GM18861 (cell line): ENCODE results near the gene BTBD2.
"Not testable (repeated sequence)": the region's sequence is repeated elsewhere in the genome, so short reads cannot be mapped to it uniquely, and the experiment has no call there.

Experiments used
- ATAC-seq: cut with Tn5 transposase; IDR thresholded peaks from one replicate; pipeline ENCODE4 v1.9.1; 2021; ENCODE audit not compliant: unreplicated experiment

The BTBD2 gene

GRCh38 chr19:2040647-2041432 is 25.3 kb upstream of the BTBD2 start:
- no peak for ATAC-seq

DNA sequence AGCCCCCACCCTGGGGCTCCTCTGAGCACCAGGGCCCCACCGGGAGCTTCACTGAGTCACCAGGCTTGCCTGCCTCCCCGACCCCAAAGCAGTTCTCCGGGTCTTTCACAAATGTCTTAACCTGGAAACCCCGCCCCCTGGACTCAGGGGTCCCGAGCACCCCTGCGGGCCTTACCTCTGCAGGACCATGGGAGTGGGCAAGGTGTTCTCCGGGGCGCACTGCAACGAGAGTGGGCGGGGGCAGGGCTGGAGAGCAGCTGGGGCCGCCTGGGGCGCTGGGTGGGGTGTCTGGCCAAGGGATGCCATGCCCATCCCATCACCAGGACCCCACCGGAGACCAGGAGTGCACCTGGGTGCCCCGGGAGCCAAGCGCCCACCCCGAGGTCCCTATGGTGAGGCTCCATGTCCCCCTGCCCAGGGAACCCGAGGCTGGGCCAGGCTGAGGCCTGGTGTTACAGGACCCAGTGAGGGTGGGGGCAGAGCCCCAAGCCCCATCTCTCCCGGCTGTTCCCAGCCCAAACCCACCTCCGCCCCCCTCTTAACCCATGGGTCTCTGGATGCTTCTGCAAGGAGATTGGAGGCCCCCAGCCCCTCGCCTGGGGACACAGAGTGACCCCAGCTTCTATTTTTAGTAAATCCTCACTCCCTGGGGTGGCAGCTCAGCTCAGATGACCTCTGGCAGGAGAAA is 24.6 kb upstream of the BTBD2 start:
- no peak for ATAC-seq

- no peak for ATAC-seq
These were observed 23.8 kb upstream of the BTBD2 start for GRCh38 chr19:2039089-2039958.

- ATAC-seq = no peak
These were observed 23.0 kb upstream of the BTBD2 start for GRCh38 chr19:2038284-2039088.

DNA sequence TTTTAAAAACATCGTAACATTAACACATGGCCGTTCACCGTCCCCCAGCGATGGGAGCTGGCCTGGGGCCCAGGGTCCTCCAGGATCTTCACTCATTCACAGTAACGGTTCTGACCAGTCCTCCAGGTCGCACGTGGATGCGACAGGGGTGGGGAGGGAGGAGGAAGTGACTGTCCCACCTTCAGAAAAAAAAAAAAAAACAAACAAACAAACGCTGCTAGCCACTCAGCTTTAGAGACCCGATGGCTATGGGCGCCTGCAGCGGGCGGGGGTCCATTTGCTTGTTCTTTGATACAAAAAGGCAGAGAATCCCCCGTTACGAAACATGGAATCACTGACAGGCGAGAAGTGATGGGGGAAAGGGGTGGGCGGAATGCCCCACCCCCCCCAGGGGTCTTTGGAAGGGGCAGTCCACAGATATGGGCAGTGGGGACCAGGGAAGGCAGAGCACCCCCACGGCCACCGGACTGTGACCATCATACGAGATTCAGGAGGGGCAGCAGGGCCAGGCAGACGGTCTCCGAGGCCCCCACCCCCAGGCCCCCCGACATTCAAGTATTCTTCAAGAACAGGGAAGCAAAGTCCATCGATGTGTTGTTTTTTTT is 22.2 kb upstream of the BTBD2 start:
- no peak for ATAC-seq

- ATAC-seq = no peak
These were observed 20.9 kb upstream of the BTBD2 start for GRCh38 chr19:2036424-2036823.

- no peak for ATAC-seq
These were observed 20.1 kb upstream of the BTBD2 start for GRCh38 chr19:2035590-2035991.

- no peak for ATAC-seq
These were observed 19.4 kb upstream of the BTBD2 start for GRCh38 chr19:2034729-2035589.

DNA sequence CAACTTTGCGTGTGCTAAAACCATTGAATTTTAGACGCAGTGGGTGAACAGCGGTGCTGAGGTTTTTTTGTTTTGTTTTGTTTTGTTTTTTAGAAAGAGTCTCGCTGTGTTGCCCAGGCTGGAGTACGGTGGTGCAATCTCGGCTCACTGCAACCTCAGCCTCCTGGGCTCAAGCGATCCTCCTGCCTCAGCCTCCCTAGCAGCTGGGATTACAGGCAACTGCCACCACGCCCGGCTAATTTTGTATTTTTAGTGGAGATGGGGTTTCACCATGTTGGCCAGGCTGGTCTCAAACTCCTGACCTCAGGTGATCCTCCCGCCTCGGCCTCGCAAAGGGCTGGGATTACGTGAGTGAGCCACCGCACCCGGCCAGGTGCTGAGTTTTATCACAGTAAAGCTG is 18.7 kb upstream of the BTBD2 start:
- ATAC-seq = not testable (repeated sequence)

DNA sequence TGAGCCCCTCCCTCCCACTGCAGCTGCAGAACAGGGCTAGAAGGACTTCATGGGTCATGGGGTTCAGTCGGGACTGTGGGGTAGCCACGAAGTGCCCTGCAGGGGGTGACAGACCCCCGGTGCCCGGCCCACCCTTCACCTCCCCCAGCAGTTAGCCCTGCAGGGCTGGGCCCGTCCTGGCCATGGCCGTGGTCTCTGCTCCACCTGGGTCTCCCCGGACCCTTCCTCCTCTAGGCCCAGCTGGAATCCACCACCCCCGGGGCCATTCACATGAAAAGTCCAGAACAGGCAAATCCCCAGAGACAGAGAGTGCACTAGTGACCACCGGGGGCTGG is 18.3 kb upstream of the BTBD2 start:
- no peak for ATAC-seq

- ATAC-seq = no peak
These were observed 17.8 kb upstream of the BTBD2 start for GRCh38 chr19:2033115-2033824.

DNA sequence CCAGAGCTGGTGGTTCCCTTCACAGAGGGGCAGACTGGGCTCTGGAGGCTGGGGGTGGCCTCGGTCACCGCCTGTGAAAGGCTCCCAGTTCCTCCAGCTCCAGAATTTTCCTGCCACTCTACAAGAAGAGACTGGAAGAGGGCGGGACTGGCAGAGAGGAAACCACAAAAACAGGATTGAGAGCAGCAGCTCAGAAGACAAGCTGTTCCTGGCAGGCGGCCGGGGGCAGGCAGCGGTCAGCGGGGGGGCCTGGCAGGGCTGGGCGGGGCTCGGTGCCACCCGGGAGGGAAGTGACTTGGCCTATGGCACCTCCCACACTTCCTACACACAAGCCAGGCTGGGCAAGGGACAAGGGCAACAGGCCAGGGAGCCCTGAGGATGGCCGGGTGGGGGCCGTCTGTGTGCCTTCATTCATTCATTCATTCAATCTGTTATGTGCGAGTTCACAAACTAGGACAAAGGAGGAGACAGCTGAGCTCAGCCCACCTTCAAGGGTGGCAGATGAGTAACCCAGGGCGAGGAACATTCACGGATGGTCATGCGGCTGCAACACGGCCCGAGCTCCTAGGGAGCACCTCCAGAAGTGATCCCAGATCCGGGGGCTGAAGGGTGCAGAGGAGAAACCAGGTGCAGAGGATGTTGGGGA is 16.9 kb upstream of the BTBD2 start:
- ATAC-seq = no peak

DNA sequence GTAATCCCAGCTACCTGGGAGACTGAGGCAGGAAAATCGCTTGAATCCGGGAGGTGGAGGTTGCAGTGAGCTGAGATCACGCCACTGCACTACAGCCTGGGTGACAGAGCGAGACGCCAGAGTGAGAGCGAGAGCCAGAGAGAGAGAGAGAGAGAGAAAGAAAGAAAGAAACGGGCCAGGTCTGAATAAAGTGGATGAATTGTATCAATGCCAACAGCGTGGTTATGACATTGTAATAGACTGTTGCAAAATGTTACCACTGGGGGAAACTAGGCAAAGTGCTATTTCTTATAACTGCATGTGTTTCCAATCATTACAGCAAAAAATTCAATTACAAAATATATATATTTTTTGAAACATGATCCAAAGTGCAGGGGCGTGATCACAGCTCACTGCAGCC is 11.8 kb upstream of the BTBD2 start:
- ATAC-seq = no peak

GRCh38 chr19:2026770-2027169 is 11.3 kb upstream of the BTBD2 start:
- no peak for ATAC-seq

GRCh38 chr19:2022289-2022688 is 6.8 kb upstream of the BTBD2 start:
- no peak for ATAC-seq

DNA sequence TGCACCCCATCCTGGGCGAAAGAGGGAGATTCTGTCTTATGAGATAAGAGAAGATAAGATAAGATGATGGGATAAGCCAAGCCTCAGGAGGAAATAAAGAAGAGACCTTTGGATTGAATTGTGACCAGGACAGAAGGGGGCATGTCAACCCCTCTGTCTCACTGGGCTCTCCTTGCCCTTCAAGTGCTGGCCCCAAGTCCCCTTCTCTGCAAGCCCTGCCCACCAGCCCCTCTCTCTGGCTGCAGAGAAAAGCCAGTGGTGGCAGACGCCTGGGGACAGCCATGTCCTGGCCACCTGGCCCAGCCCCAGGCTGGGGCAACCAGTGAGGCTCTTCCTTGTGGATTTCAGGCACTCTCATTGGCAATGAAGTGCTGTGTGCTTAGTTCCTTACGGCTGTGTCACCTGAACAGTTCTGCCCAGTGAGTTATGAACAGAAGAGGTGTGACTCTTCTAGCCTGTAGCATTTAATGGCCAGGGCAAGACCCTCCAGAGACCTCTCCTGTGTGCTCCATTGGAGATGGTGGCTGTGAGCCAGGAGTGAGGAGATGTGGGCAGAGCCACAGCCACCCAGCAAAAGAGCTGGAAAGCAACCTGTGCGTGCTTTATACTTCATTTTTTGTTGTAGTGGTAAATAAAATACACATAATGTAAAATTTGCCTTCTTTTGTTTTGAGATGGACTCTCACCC is 6.1 kb upstream of the BTBD2 start:
- no peak for ATAC-seq

- ATAC-seq = no peak
These were observed 3.2 kb upstream of the BTBD2 start for GRCh38 chr19:2018752-2019151.
